Stimulated activated CD8-positive, alpha-beta memory T cell treated with anti-CD3 and anti-CD28 coated beads, Interleukin-7, amount 100 ng/mL, for 48 hours (primary cell): ENCODE results near the gene MSI1.
"Not testable (repeated sequence)": the region's sequence is repeated elsewhere in the genome, so short reads cannot be mapped to it uniquely, and the experiment has no call there.

ENCODE experiments used
- DNase-seq, 2 donors: peaks; one replicate each; pipeline ENCODE4 v3.0.0-alpha.2; 2020; ENCODE audit warnings: low read depth in 1 of 2; ENCODE audit errors: extremely low read depth in 1 of 2

MSI1 gene

GRCh38 chr12:120358412-120359100 is 10.4 kb downstream of the MSI1 start:
- no peak for DNase-seq

DNA sequence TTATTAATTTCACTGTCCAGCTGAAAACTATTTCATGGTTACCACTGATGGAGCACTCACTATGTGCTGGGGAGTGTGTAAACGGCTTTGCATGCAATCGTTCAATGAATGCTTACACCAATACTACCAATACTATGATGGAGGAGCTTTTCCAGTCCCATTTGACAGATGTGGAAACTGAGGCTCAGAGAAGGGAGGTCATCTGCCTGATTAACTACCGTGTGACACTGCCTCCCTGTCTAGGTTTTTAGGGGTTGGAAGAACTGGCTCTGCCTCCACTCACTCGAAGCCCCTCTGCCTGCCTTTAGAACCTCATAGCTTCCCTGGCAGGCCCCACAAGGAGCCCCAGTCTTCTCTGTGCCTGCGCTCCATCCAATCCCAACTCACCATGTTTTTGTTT is 11.9 kb downstream of the MSI1 start:
- DNase-seq, result no peak

GRCh38 chr12:120356567-120357030 is 12.4 kb downstream of the MSI1 start:
- peak; percentile 61 to 72 for DNase-seq

GRCh38 chr12:120353556-120354317 is 15.2 kb downstream of the MSI1 start:
- DNase-seq, result no peak

DNA sequence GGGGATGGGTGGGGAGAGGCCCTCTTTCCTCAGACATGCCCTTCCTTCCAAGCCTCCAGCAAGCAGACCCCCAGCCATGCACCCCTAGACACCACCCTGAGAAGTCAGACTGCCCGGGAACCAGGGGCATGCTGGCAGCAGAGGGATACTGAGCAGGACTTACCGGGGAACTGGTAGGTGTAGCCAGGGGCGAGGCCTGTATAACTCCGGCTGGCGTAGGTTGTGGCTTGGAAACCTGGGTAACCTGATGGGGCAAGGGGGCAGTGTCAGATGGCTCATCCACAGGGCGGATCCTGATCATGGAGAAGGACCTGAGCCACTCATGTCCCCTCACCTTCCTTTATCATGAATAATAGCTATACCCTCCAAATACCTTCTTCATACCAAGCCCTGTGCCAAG is 15.8 kb downstream of the MSI1 start:
- no peak for DNase-seq

DNA sequence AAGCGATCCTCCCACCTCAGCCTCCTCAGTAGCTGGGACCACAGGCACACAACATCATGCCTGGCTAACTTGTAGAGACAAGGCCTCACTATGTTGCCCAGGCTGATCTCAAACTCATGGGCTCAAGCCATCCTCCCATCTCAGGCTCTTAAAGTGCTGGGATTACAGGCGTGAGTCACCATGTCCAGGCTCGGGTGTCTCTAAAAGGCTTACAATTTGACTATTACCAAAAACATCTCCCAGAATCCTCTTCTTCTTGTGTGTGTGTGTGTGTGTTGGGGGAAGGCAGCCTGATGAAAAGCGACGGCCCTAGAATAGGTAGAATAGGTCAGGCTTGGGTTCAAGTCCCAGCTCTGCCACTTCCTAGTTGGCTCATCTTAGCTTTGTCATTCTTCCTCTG is 16.8 kb downstream of the MSI1 start:
- DNase-seq, result no peak

GRCh38 chr12:120350576-120351350 is 18.2 kb downstream of the MSI1 start:
- no peak for DNase-seq

DNA sequence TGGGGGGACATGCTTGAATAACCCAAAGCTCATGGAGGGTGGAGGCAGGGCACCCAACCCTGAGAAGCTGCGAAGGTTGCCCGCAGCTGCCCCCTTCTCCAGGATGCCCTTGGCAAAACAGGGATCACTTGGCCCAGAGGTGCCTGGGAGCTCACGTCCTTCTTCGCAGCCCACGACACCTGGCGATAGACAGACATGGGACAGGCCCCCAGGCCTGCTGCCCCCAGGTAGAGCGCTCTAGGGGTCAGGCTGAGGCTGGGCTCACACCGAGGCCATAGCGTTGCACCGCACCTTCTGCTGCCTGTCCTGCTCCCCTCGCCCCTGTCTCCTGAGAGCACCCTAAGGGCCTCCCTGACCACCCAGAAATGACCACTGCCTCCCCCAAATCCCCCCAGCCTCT is 21.2 kb downstream of the MSI1 start:
- no peak for DNase-seq

DNA sequence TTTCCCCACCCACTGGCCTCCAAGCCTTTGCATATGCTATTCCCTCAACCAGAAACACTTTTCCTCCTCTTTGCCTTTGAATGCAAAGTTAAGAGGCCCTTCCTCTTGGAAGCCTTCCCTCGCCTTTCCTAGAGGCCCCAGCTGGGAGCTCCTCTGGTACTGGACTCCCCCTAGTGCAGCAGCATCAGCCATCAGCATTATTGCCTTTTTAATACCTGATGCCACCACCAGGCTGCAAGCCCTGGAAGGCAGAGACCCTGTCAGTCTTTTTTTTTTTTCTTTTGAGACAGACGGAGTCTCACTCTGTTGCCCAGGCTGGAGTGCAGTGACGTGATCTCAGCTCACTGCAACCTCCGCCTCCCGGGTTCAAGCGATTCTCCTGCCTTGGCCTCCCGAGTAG is 22.3 kb downstream of the MSI1 start:
- no peak for DNase-seq

DNA sequence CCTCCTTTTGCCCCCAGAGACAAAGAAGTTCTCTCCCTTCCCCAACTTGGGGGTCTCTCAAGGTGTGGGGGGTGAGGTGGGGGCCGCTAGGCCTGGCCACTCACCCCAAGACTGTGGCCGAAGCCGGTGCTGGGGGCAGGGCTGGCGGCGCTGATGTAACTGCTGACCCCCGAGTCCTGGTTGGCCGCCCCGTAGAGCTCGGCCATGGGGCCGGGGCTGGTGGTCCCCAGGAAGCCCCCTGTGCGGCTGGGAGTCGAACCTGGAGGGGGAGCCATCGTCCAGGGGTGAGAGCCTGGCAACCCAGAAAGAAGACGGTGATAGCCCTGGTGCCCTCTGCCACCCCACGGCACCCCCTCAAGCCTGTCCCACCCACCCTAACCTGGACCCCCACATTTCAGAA is 22.9 kb downstream of the MSI1 start:
- DNase-seq, result no peak

DNA sequence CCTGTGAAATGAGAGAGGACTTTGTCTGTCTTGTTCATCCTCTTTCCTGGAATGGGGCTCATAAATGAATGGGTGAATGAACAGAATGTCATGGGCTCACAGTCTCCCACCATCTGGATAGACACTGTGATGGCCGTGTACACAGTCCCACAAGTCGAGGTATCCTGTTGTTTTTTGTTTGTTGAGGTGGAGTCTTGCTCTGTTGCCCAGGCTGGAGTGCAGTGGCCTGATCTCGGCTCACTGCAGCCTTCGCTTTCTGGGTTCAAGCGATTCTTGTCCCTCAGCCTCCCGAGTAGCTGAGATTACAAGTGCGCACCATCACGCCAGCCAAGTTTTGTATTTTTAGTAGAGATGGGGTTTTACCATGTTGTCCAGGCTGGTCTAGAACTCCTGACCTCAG is 25.3 kb downstream of the MSI1 start:
- no peak for DNase-seq

- DNase-seq, result no peak
Observed at GRCh38 chr12:120343039-120343537, 25.9 kb downstream of the MSI1 start.

DNA sequence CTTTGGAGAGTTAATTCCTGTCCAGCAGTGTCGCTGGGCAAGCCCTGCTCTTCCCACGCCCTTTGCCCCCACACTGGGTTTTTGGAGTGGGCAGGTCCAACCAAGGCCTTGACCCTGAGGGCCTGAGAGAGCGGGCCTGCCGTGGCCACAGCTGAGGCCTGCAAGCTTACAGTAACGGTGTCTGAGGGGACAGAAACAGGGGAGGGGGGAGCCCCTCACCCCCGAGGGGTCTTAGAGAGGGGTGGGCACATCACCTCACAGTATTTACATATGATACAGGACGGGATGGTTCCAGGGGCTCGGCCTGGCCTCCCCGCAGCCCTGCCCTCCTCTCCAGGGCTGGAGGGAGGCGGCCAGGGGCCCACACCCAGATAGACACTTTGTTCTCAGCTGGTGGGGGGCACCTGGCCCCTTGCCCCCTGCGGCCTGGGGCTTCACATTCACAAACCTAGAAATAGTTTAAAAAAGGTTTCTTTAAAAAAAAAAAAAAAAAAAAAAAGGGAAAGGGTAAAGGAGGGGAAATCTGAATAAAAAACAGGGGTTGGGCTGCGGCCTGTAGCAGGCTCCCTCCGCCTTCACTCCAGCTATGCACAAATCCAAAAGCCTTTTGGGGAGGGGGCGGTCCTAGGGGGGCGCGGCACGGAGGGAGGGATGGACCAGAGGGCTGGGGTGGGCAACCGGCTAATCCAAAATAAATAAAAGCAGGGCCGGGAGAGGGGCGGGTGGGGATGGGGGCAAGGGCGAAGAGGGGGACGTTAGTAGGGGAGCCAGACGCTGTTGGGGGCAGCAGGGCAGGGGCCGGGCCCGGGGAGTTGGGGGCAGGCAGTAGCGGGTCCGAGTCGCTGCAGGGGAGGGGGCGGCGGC is 26.6 kb downstream of the MSI1 start:
- no peak for DNase-seq

DNA sequence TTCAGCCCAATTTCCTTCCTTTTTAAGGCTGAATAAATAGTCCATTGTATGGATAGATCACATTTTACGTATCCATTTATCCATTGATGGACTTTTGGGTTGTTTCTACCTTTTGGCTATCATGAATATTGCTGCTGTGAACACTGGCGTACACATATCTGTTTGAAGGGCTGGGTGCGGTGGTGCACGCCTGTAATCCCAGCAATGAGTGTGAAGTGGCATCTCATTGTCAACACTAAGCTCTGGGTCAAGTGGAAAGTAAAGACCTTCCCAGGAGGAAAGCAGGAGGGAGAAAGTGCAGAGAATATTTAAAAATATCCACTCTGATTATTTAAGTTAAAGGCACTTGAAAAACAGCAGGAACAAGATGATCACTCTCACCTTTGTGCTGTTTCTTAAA is 29.7 kb downstream of the MSI1 start:
- no peak for DNase-seq

DNA sequence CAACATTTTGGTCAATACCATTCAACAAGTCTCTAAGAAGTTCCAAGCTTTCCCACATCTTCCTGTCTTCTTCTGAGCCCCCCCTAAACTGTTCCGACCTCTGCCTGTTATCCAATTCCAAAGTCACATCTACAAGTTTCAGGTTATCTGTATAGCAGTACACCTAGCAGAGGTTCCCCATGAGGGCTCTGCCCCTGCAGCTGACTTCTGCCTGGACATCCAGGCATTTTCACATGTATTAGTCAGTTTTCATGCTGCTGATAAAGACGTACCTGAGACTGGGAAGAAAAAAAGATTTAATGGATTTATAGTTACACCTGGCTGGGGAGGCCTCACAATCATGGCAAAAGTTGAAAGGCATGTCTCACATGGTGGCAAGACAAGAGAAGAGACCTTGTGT is 31.2 kb downstream of the MSI1 start:
- DNase-seq, result no peak

DNA sequence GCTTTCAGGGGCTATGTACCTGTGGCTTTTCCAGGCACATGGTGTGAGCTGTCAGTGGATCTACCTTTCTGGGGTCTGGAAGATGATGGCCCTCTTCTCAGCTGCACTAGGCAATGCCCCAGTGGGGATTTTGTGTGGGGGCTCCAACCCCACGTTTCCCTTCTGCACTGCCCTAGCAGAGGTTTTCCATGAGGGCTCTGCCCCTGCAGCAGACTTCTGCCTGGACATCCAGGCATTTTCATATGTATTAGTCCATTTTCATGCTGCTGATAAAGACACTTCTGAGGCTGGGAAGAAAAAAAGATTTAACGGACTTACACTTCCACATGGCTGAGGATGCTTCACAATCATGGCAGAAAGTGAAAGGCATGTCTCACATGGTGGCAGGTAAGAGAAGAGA is 32.6 kb downstream of the MSI1 start:
- DNase-seq, result not testable (repeated sequence)

DNA sequence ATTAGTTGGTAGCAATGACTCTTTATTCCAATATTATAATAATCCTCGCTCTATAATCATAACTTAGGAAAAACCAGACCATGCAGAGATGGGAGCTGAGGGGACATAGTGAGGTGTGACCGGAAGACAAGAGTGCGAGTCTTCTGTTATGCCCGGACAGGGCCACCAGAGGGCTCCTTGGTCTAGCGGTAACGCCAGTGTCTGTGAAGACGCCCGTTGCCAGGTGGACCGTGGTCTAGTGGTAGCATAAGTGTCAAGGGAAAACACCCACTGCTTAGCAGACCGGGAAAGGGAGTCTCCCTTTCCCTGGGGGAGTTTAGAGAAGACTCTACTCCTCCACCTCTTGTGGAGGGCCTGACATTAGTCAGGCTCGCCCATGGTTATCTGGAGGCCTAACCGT is 33.5 kb downstream of the MSI1 start:
- DNase-seq, result peak in 1 of 2 donors; percentile 20

DNA sequence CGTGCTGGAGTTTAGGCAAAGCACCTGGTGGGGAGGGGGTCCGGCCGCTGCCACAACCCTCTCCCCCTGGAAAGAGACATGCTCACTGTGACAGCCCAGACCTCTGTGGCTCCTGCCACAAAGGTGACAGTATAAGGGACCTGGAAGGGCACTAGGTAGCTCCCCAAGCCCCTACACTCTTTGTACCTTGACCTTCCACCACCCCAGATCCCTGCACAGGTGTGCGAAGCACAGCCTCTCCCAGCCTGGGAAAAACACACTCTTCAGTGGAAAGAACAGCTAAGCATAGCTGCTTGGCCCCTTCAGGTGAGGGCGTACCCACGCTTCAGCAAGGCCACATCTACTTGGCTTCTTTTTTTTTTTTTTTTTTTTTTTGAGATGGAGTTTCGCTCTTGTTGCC is 36.4 kb downstream of the MSI1 start:
- no peak for DNase-seq

DNA sequence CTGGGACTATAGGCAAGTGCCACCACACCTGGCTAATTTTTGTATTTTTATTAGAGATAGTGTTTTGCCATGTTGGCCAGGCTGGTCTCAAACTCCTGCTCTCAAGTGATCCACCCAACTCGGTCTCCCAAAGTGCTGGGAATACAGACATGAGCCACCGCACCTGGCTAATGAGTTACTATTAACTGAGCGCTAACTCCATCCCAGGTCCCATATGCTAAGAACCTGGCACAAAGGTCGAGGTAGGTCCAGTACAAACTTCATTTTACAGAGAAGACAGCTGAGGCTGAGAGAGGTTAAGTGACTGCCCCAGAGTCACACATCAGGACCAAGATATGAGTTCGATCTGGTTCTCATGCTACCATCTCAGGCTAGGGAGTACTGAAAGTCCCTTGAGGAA is 36.9 kb downstream of the MSI1 start:
- DNase-seq, result no peak

- no peak for DNase-seq
Observed at GRCh38 chr12:120331390-120331789, 37.6 kb downstream of the MSI1 start.

GRCh38 chr12:120328228-120328627 is 40.7 kb downstream of the MSI1 start:
- DNase-seq, result no peak
